ENCODE measurements around the gene DYDC1.

Gene DYDC1

GRCh38 chr10:80344912-80345311 lies 11.6 kb downstream of the DYDC1 start:
- TF ChIP-seq, protein P1, sequence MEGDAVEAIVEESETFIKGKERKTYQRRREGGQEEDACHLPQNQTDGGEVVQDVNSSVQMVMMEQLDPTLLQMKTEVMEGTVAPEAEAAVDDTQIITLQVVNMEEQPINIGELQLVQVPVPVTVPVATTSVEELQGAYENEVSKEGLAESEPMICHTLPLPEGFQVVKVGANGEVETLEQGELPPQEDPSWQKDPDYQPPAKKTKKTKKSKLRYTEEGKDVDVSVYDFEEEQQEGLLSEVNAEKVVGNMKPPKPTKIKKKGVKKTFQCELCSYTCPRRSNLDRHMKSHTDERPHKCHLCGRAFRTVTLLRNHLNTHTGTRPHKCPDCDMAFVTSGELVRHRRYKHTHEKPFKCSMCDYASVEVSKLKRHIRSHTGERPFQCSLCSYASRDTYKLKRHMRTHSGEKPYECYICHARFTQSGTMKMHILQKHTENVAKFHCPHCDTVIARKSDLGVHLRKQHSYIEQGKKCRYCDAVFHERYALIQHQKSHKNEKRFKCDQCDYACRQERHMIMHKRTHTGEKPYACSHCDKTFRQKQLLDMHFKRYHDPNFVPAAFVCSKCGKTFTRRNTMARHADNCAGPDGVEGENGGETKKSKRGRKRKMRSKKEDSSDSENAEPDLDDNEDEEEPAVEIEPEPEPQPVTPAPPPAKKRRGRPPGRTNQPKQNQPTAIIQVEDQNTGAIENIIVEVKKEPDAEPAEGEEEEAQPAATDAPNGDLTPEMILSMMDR (IDR thresholded peaks at IDR 0.05) = no peak
- no peak for TF ChIP-seq ZFX (IDR thresholded peaks at IDR 0.05; ENCODE audit: borderline replicate concordance)

GRCh38 chr10:80344276-80344675 lies 12.3 kb downstream of the DYDC1 start:
- TF ChIP-seq, protein P1 (IDR thresholded peaks at IDR 0.05) = no peak
- TF ChIP-seq ZFX (IDR thresholded peaks at IDR 0.05; ENCODE audit: borderline replicate concordance) = no peak
- no peak overlapping the region for H3K27ac ChIP-seq

More at GRCh38 chr10:80344912-80345311, 11.6 kb downstream of the DYDC1 start:
- no peak overlapping the region for H3K27ac ChIP-seq

- TF ChIP-seq, protein P1 (IDR thresholded peaks at IDR 0.05) = no peak
- TF ChIP-seq ZFX (IDR thresholded peaks at IDR 0.05; ENCODE audit: borderline replicate concordance) = no peak
- H3K27ac ChIP-seq = no peak overlapping the region
These were observed 22.6 kb downstream of the DYDC1 start for GRCh38 chr10:80333983-80334382.

DNA sequence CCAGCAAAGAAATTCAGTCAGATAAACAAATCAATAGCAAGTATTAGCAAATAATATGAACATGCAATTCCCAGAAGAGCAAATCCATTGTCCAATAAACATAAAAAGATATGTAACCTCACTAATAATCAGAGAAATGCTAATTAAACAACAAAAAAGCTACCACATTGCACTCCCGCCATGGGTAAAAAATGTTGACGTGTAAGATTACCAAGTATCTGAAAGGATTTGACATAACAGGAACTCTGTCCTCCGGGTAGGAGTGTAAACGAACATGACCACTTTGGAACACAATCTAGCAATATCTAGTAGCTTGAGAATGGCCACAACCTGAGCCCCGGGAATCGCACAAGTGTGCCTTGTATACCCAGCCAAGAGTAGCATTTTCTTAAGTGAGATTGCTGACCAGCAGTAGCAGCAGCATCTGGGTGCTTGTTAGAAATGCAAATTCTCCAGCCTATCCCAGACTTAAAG lies 31.6 kb downstream of the DYDC1 start:
- TF ChIP-seq, protein P1 (IDR thresholded peaks at IDR 0.05) = no peak
- TF ChIP-seq ZFX (IDR thresholded peaks at IDR 0.05; ENCODE audit: borderline replicate concordance) = no peak
- no peak overlapping the region for H3K27ac ChIP-seq

GRCh38 chr10:80324086-80324485 lies 32.5 kb downstream of the DYDC1 start:
- TF ChIP-seq ZFX (IDR thresholded peaks at IDR 0.05; ENCODE audit: borderline replicate concordance) = no peak
- TF ChIP-seq, protein P1 (IDR thresholded peaks at IDR 0.05) = no peak
- H3K27ac ChIP-seq = no peak overlapping the region

GRCh38 chr10:80323311-80323710 lies 33.2 kb downstream of the DYDC1 start:
- TF ChIP-seq ZFX (IDR thresholded peaks at IDR 0.05; ENCODE audit: borderline replicate concordance) = no peak
- peak overlapping the region; percentile 94; the same call in 1 of the 2 replicates for H3K27ac ChIP-seq

DNA sequence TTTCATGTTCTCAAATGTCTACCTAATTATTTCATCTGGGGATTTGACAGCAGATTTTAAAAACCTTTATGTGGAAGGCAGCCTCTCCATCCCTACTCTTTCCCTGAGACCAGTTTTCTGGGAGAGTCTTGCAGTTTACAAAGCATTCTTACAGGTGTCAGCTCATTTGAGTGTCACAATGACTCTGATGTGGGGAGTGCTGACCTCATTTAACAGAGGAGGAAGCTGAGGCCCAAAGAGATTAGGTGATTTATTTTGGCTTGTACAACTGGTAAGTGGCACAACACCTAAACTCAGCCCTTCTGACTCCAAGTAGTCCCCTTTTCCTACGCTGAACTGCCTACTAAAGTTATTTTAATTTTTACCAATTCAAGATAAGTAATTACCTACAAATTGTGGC lies 33.8 kb downstream of the DYDC1 start:
- H3K27ac ChIP-seq = peak overlapping the region; percentile 94
- TF ChIP-seq, protein P1 (IDR thresholded peaks at IDR 0.05) = no peak
- TF ChIP-seq ZFX (IDR thresholded peaks at IDR 0.05; ENCODE audit: borderline replicate concordance) = no peak

DNA sequence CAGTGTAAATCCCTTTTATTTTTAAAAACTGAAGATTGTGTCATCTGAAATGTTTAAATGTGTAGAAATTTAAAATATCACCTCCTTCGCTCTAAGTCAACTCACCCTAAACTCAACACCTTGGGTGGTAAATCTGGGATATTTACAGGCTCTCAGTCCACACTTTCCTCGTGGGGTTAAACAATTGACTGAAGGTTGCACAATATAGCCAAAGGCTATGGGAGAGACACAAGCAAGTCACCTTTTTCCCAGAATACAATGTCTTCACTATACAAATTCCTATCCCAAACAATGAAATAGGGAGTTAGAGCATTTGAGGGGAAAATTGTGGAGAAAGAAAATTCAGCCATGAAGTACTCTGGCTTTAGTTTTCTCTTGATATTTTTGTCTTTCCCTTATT lies 34.4 kb downstream of the DYDC1 start:
- peak overlapping the region; percentile 94 for H3K27ac ChIP-seq
- no peak for TF ChIP-seq ZFX (IDR thresholded peaks at IDR 0.05; ENCODE audit: borderline replicate concordance)
- TF ChIP-seq, protein P1 (IDR thresholded peaks at IDR 0.05) = no peak

Data from 22Rv1 (cell line).